Measurements from ENCODE around the gene ALPK3.

Gene ALPK3

GRCh38 chr15:84846269-84846668 lies 29.1 kb downstream of the ALPK3 start:
- DNase-seq (ENCODE audit: low spot score), result no peak

- DNase-seq (ENCODE audit: low spot score), result no peak
These were observed 30.2 kb downstream of the ALPK3 start for GRCh38 chr15:84847382-84847781.

- no peak for DNase-seq (ENCODE audit: low spot score)
These were observed 35.1 kb downstream of the ALPK3 start for GRCh38 chr15:84852212-84852611.

- no peak for DNase-seq (ENCODE audit: low spot score)
These were observed 38.0 kb downstream of the ALPK3 start for GRCh38 chr15:84855136-84855535.

- DNase-seq (ENCODE audit: low spot score), result no peak
These were observed 38.6 kb downstream of the ALPK3 start for GRCh38 chr15:84855765-84856164.

- DNase-seq (ENCODE audit: low spot score), result no peak
These were observed 39.7 kb downstream of the ALPK3 start for GRCh38 chr15:84856731-84857417.

GRCh38 chr15:84857418-84858004 lies 40.4 kb downstream of the ALPK3 start:
- DNase-seq (ENCODE audit: low spot score), result no peak

- no peak for DNase-seq (ENCODE audit: low spot score)
These were observed 41.1 kb downstream of the ALPK3 start for GRCh38 chr15:84858231-84858630.

- no peak for DNase-seq (ENCODE audit: low spot score)
These were observed 42.0 kb downstream of the ALPK3 start for GRCh38 chr15:84859144-84859543.

- no peak for DNase-seq (ENCODE audit: low spot score)
These were observed 42.5 kb downstream of the ALPK3 start for GRCh38 chr15:84859651-84860050.

GRCh38 chr15:84861781-84862180 lies 44.6 kb downstream of the ALPK3 start:
- no peak for DNase-seq (ENCODE audit: low spot score)

GRCh38 chr15:84862214-84862975 lies 45.2 kb downstream of the ALPK3 start:
- DNase-seq (ENCODE audit: low spot score), result no peak

GRCh38 chr15:84863565-84864443 lies 46.6 kb downstream of the ALPK3 start:
- no peak for DNase-seq (ENCODE audit: low spot score)

- no peak for DNase-seq (ENCODE audit: low spot score)
These were observed 47.3 kb downstream of the ALPK3 start for GRCh38 chr15:84864444-84864795.

GRCh38 chr15:84865074-84865569 lies 48.0 kb downstream of the ALPK3 start:
- DNase-seq (ENCODE audit: low spot score), result no peak

- DNase-seq (ENCODE audit: low spot score), result no peak
These were observed 51.1 kb downstream of the ALPK3 start for GRCh38 chr15:84868037-84868880.

GRCh38 chr15:84869510-84869909 lies 52.4 kb downstream of the ALPK3 start:
- DNase-seq (ENCODE audit: low spot score), result no peak

GRCh38 chr15:84871428-84871985 lies 54.4 kb downstream of the ALPK3 start:
- DNase-seq (ENCODE audit: low spot score), result no peak

- no peak for DNase-seq (ENCODE audit: low spot score)
These were observed 55.1 kb downstream of the ALPK3 start for GRCh38 chr15:84872009-84872910.

GRCh38 chr15:84873997-84874396 lies 56.8 kb downstream of the ALPK3 start:
- no peak for DNase-seq (ENCODE audit: low spot score)
